GM18907 (cell line): ENCODE data around the gene ANTXR1.

Experiments
- ATAC-seq: cut with Tn5 transposase; IDR thresholded peaks from one replicate; pipeline ENCODE4 v1.9.1; 2021; ENCODE audit warnings: mild to moderate bottlenecking, moderate library complexity; ENCODE audit not compliant: unreplicated experiment

The ANTXR1 gene

GRCh38 chr2:69003731-69004130 is 9.2 kb upstream of the ANTXR1 start:
- no peak for ATAC-seq

- ATAC-seq: no peak
Observed at GRCh38 chr2:69007169-69007568, 5.8 kb upstream of the ANTXR1 start.

GRCh38 chr2:69007603-69008002 is 5.4 kb upstream of the ANTXR1 start:
- ATAC-seq: no peak

GRCh38 chr2:69010437-69011194 is 2.4 kb upstream of the ANTXR1 start:
- no peak for ATAC-seq

GRCh38 chr2:69011611-69012157 is 1.3 kb upstream of the ANTXR1 start:
- ATAC-seq: no peak

- peak; percentile 63 for ATAC-seq
Observed at GRCh38 chr2:69012310-69013141, 453 bp upstream of the ANTXR1 start.

GRCh38 chr2:69013840-69014821 is 1.2 kb downstream of the ANTXR1 start:
- ATAC-seq: no peak

- ATAC-seq: no peak
Observed at GRCh38 chr2:69017080-69017479, 4.1 kb downstream of the ANTXR1 start.

GRCh38 chr2:69017835-69018234 is 4.9 kb downstream of the ANTXR1 start:
- ATAC-seq: no peak

- no peak for ATAC-seq
Observed at GRCh38 chr2:69018678-69019095, 5.7 kb downstream of the ANTXR1 start.

GRCh38 chr2:69020496-69021426 is 7.8 kb downstream of the ANTXR1 start:
- ATAC-seq: no peak

GRCh38 chr2:69021727-69022126 is 8.7 kb downstream of the ANTXR1 start:
- no peak for ATAC-seq

- no peak for ATAC-seq
Observed at GRCh38 chr2:69022548-69022947, 9.6 kb downstream of the ANTXR1 start.

- no peak for ATAC-seq
Observed at GRCh38 chr2:69023236-69023635, 10.3 kb downstream of the ANTXR1 start.

GRCh38 chr2:69026026-69026425 is 13.0 kb downstream of the ANTXR1 start:
- ATAC-seq: no peak

GRCh38 chr2:69026691-69027459 is 13.9 kb downstream of the ANTXR1 start:
- ATAC-seq: no peak

GRCh38 chr2:69030800-69031428 is 17.9 kb downstream of the ANTXR1 start:
- no peak for ATAC-seq

- no peak for ATAC-seq
Observed at GRCh38 chr2:69031466-69031865, 18.5 kb downstream of the ANTXR1 start.
